ENCODE data around the gene CDH22.

Gene CDH22

DNA sequence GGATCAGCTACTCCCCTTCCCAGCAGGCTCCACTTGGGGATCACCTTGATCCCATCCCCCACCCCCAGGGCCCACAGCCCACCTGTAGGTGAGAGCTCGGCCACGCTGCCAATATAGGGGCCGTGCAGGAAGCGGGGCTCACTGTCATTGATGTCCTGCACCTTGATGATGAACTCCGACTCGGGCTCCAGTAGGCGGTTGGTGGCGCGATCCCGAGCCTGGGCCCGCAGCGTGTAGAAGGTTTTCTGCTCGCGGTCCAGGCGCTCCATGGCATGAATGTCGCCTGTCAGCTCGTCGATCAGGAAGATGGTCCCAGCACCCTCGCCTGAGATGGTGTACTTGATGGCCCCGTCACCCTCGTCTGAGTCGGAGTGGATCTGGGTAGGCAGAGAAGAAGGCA, 67.4 kb downstream of the CDH22 start:
- H3K27me3 ChIP-seq (ENCODE audit: control insufficient read depth, insufficient read depth, low read length) = peaks cover 45% of the 10 kb centered on the region

GRCh38 chr20:46240065-46240464, 68.2 kb downstream of the CDH22 start:
- H3K36me3 ChIP-seq (ENCODE audit: insufficient read depth, low read length) = no peaks in the 10 kb centered on the region
- no peak overlapping the region for H3K4me3 ChIP-seq (ENCODE audit: low read length)
- no peak overlapping the region for H3K4me2 ChIP-seq (ENCODE audit: low read length)
- H3K4me1 ChIP-seq (ENCODE audit: control insufficient read depth, insufficient read depth, low read length) = no peaks in the 10 kb centered on the region
- no peak overlapping the region for H3K9ac ChIP-seq (ENCODE audit: low read depth, low read length)
- H3K9me3 ChIP-seq (replicated peaks; ENCODE audit: low read length) = no peaks in the 10 kb centered on the region
- peaks cover 39% of the 10 kb centered on the region for H3K27me3 ChIP-seq (ENCODE audit: control insufficient read depth, insufficient read depth, low read length)

More for the DNA sequence above, 67.4 kb downstream of the CDH22 start:
- no peaks in the 10 kb centered on the region for H3K9me3 ChIP-seq (replicated peaks; ENCODE audit: low read length)
- no peaks in the 10 kb centered on the region for H3K36me3 ChIP-seq (ENCODE audit: insufficient read depth, low read length)
- H3K4me1 ChIP-seq (ENCODE audit: control insufficient read depth, insufficient read depth, low read length) = no peaks in the 10 kb centered on the region
- no peak overlapping the region for H3K4me2 ChIP-seq (ENCODE audit: low read length)
- no peak overlapping the region for H3K9ac ChIP-seq (ENCODE audit: low read depth, low read length)
- H3K4me3 ChIP-seq (ENCODE audit: low read length) = no peak overlapping the region

- H3K4me1 ChIP-seq (ENCODE audit: control insufficient read depth, insufficient read depth, low read length) = no peaks in the 10 kb centered on the region
- H3K4me3 ChIP-seq (ENCODE audit: low read length) = no peak overlapping the region
- no peaks in the 10 kb centered on the region for H3K36me3 ChIP-seq (ENCODE audit: insufficient read depth, low read length)
- H3K27me3 ChIP-seq (ENCODE audit: control insufficient read depth, insufficient read depth, low read length) = peaks cover 24% of the 10 kb centered on the region
- H3K9me3 ChIP-seq (replicated peaks; ENCODE audit: low read length) = no peaks in the 10 kb centered on the region
- no peak overlapping the region for H3K4me2 ChIP-seq (ENCODE audit: low read length)
- H3K9ac ChIP-seq (ENCODE audit: low read depth, low read length) = no peak overlapping the region
Measured at GRCh38 chr20:46237736-46238135, 70.6 kb downstream of the CDH22 start.

DNA sequence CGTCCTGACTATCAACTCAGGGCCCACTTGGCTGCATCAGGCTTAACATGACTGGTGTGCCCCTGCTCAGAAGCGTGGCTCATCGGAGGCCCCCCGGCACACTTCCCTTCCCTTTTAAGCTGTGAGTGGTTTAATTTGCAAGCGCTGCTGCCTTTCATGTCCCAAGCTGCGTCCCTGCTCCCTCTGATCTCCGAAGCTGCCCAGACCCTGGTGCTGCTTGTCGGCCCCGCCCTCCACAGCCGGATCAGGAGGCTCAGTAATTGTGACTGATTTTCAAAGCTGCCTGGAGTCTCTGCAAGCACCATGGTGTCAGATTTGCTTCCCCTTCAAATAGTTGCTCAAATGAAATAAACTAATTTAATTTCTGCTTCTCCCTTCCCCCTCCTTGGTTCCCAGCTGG, 71.1 kb downstream of the CDH22 start:
- Histone ChIP-seq H3K27me3 (ENCODE audit: control insufficient read depth, insufficient read depth, low read length) (peaks cover 22% of the 10 kb centered on the region), H3K4me1 (ENCODE audit: control insufficient read depth, insufficient read depth, low read length) (no peaks in the 10 kb centered on the region), H3K9ac (ENCODE audit: low read depth, low read length) (no peak overlapping the region), H3K36me3 (ENCODE audit: insufficient read depth, low read length) (no peaks in the 10 kb centered on the region), H3K4me3 (ENCODE audit: low read length) (no peak overlapping the region), H3K9me3 (replicated peaks; ENCODE audit: low read length) (no peaks in the 10 kb centered on the region), H3K4me2 (ENCODE audit: low read length) (no peak overlapping the region)

DNA sequence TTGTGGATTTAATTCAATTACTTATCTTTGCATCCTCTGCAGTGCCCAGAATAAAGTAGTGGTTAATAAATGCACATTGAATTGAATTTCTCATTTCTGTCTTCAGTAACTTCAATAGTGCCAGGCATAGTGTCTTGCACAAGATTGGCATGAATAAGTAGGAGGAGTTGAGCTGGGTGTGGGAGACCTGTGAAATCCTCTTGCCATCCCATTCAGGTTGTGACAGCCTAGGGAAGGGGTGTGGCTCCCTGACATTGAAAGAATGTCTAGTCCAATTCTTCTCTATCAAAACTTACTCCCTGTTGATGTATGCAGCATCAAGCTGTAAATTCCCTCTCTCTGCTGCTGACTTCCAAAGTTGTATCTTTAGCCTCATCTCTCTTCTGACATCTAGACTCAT, 73.2 kb downstream of the CDH22 start:
- Histone ChIP-seq H3K9ac (ENCODE audit: low read depth, low read length) (no peak overlapping the region), H3K4me1 (ENCODE audit: control insufficient read depth, insufficient read depth, low read length) (no peaks in the 10 kb centered on the region), H3K36me3 (ENCODE audit: insufficient read depth, low read length) (no peaks in the 10 kb centered on the region), H3K4me2 (ENCODE audit: low read length) (no peak overlapping the region), H3K4me3 (ENCODE audit: low read length) (no peak overlapping the region), H3K27me3 (ENCODE audit: control insufficient read depth, insufficient read depth, low read length) (peaks cover 17% of the 10 kb centered on the region), H3K9me3 (replicated peaks; ENCODE audit: low read length) (no peaks in the 10 kb centered on the region)

GRCh38 chr20:46233701-46234100, 74.6 kb downstream of the CDH22 start:
- Histone ChIP-seq H3K36me3 (ENCODE audit: insufficient read depth, low read length) (no peaks in the 10 kb centered on the region), H3K27me3 (ENCODE audit: control insufficient read depth, insufficient read depth, low read length) (peaks cover 8% of the 10 kb centered on the region)

GRCh38 chr20:46232539-46232938, 75.8 kb downstream of the CDH22 start:
- no peaks in the 10 kb centered on the region for H3K4me1 ChIP-seq (ENCODE audit: control insufficient read depth, insufficient read depth, low read length)
- H3K9me3 ChIP-seq (replicated peaks; ENCODE audit: low read length) = no peaks in the 10 kb centered on the region
- H3K4me3 ChIP-seq (ENCODE audit: low read length) = no peak overlapping the region
- no peak overlapping the region for H3K9ac ChIP-seq (ENCODE audit: low read depth, low read length)
- H3K4me2 ChIP-seq (ENCODE audit: low read length) = no peak overlapping the region
- no peaks in the 10 kb centered on the region for H3K36me3 ChIP-seq (ENCODE audit: insufficient read depth, low read length)
- H3K27me3 ChIP-seq (ENCODE audit: control insufficient read depth, insufficient read depth, low read length) = peaks cover 8% of the 10 kb centered on the region

More at GRCh38 chr20:46233701-46234100, 74.6 kb downstream of the CDH22 start:
- Histone ChIP-seq H3K9ac (ENCODE audit: low read depth, low read length) (no peak overlapping the region), H3K4me2 (ENCODE audit: low read length) (no peak overlapping the region), H3K9me3 (replicated peaks; ENCODE audit: low read length) (no peaks in the 10 kb centered on the region), H3K4me3 (ENCODE audit: low read length) (no peak overlapping the region), H3K4me1 (ENCODE audit: control insufficient read depth, insufficient read depth, low read length) (no peaks in the 10 kb centered on the region)

GRCh38 chr20:46230801-46231282, 77.5 kb downstream of the CDH22 start:
- H3K9ac ChIP-seq (ENCODE audit: low read depth, low read length) = no peak overlapping the region
- no peaks in the 10 kb centered on the region for H3K4me1 ChIP-seq (ENCODE audit: control insufficient read depth, insufficient read depth, low read length)
- no peak overlapping the region for H3K4me2 ChIP-seq (ENCODE audit: low read length)
- H3K36me3 ChIP-seq (ENCODE audit: insufficient read depth, low read length) = no peaks in the 10 kb centered on the region
- peaks cover 7% of the 10 kb centered on the region for H3K27me3 ChIP-seq (ENCODE audit: control insufficient read depth, insufficient read depth, low read length)
- no peak overlapping the region for H3K4me3 ChIP-seq (ENCODE audit: low read length)
- H3K9me3 ChIP-seq (replicated peaks; ENCODE audit: low read length) = no peaks in the 10 kb centered on the region

DNA sequence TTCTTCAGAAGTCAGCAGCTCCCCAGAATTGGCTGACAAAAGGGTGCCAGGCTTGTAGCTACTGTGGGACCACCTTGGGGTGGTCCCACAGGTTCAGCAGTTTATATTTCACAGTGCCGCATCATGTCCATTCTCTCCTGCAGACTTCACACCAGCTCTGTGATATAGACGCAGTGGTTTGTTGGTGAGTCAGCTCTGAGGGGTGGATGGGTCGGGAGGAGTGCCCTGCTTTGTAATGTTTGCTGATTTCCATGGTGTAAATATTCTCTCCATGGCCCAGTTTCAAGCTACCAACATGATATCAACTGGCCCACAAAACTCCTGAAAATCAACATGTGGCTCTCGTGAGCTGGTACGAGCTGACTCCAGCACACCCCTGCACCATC, 78.2 kb downstream of the CDH22 start:
- Histone ChIP-seq H3K4me1 (ENCODE audit: control insufficient read depth, insufficient read depth, low read length) (no peaks in the 10 kb centered on the region), H3K36me3 (ENCODE audit: insufficient read depth, low read length) (no peaks in the 10 kb centered on the region), H3K9me3 (replicated peaks; ENCODE audit: low read length) (no peaks in the 10 kb centered on the region), H3K4me3 (ENCODE audit: low read length) (no peak overlapping the region), H3K9ac (ENCODE audit: low read depth, low read length) (no peak overlapping the region), H3K4me2 (ENCODE audit: low read length) (no peak overlapping the region), H3K27me3 (ENCODE audit: control insufficient read depth, insufficient read depth, low read length) (peaks cover 5% of the 10 kb centered on the region)

GRCh38 chr20:46229478-46230105, 78.7 kb downstream of the CDH22 start:
- Histone ChIP-seq H3K4me2 (ENCODE audit: low read length) (no peak overlapping the region), H3K27me3 (ENCODE audit: control insufficient read depth, insufficient read depth, low read length) (peaks cover 9% of the 10 kb centered on the region), H3K36me3 (ENCODE audit: insufficient read depth, low read length) (no peaks in the 10 kb centered on the region), H3K9ac (ENCODE audit: low read depth, low read length) (no peak overlapping the region), H3K4me3 (ENCODE audit: low read length) (no peak overlapping the region), H3K4me1 (ENCODE audit: control insufficient read depth, insufficient read depth, low read length) (no peaks in the 10 kb centered on the region), H3K9me3 (replicated peaks; ENCODE audit: low read length) (no peaks in the 10 kb centered on the region)

GRCh38 chr20:46228670-46229069, 79.6 kb downstream of the CDH22 start:
- H3K4me1 ChIP-seq (ENCODE audit: control insufficient read depth, insufficient read depth, low read length) = no peaks in the 10 kb centered on the region
- H3K4me2 ChIP-seq (ENCODE audit: low read length) = no peak overlapping the region
- no peaks in the 10 kb centered on the region for H3K36me3 ChIP-seq (ENCODE audit: insufficient read depth, low read length)
- H3K9me3 ChIP-seq (replicated peaks; ENCODE audit: low read length) = no peaks in the 10 kb centered on the region
- H3K4me3 ChIP-seq (ENCODE audit: low read length) = no peak overlapping the region
- peaks cover 12% of the 10 kb centered on the region for H3K27me3 ChIP-seq (ENCODE audit: control insufficient read depth, insufficient read depth, low read length)
- H3K9ac ChIP-seq (ENCODE audit: low read depth, low read length) = no peak overlapping the region

GRCh38 chr20:46227272-46227767, 81.0 kb downstream of the CDH22 start:
- Histone ChIP-seq H3K36me3 (ENCODE audit: insufficient read depth, low read length) (no peaks in the 10 kb centered on the region), H3K4me2 (ENCODE audit: low read length) (no peak overlapping the region), H3K9ac (ENCODE audit: low read depth, low read length) (no peak overlapping the region), H3K9me3 (replicated peaks; ENCODE audit: low read length) (no peaks in the 10 kb centered on the region), H3K4me1 (ENCODE audit: control insufficient read depth, insufficient read depth, low read length) (no peaks in the 10 kb centered on the region), H3K27me3 (ENCODE audit: control insufficient read depth, insufficient read depth, low read length) (peaks cover 17% of the 10 kb centered on the region), H3K4me3 (ENCODE audit: low read length) (no peak overlapping the region)
